GM12892 (cell line): Measurements from ENCODE around the gene BHLHE23.

Source experiments
- POLR2A ChIP-seq: IDR thresholded peaks from 2 replicates; pipeline ENCODE4 v1.6.1; 2011; ENCODE audit warnings: low read depth, low read length, control low read depth
- TAF1 ChIP-seq: IDR thresholded peaks from 2 replicates; pipeline ENCODE4 v1.6.1; 2011; ENCODE audit warnings: low read depth, mild to moderate bottlenecking, control low read depth, low read length, borderline replicate concordance

- TF ChIP-seq POLR2A: no peak
- no peak for TF ChIP-seq TAF1
Observed at GRCh38 chr20:62980970-62981369, 25.8 kb downstream of the BHLHE23 start.
